ENCODE measurements around the gene RHNO1. TPM values are rescaled to one million over a fixed set of nuclear protein-coding genes. Genes with fewer than 3 reads are reported as not detected.

The RHNO1 gene
- 43.2 to 50.6 TPM (median 46.3 TPM) in 5 replicates for total RNA-seq (2022; extraction: Qiagen RNA extraction; ENCODE audit: low read depth)

GRCh38 chr12:2877047-2877952 is at the start of gene RHNO1, which contains the start of gene FOXM1:
Gene RHNO1, plus strand, starts transcription at chr12:2877223. Its CDS starts 8,144 bp downstream, at chr12:2885367.
Gene FOXM1, minus strand, starts transcription at chr12:2877174. Its CDS starts 2,696 bp downstream, at chr12:2874478.

GRCh38 chr12:2834581-2835491 is 42.2 kb upstream of the RHNO1 start, which contains the start of gene NRIP2:
Gene NRIP2, minus strand, starts transcription at chr12:2835035. Its CDS starts 52 bp downstream, at chr12:2834983.

GRCh38 chr12:2857021-2857431 is 20.0 kb upstream of the RHNO1 start, which contains the start of gene TEX52:
Gene TEX52, minus strand, starts transcription at chr12:2857039. Its CDS starts 13 bp downstream, at chr12:2857026.

GRCh38 chr12:2890388-2891239 is 13.6 kb downstream of the RHNO1 start, which contains the start of gene TULP3:
Gene TULP3, plus strand, starts transcription at chr12:2890891. Its CDS starts 57 bp downstream, at chr12:2890948.

Other genes with a start within 250 kb of the RHNO1 start
- gene FKBP4, start 82.3 kb upstream of the RHNO1 start, total RNA-seq (2022; extraction: Qiagen RNA extraction; ENCODE audit: low read depth) = 92.9 to 127 TPM (median 121 TPM) in 5 replicates
- 13.7 to 18.8 TPM (median 16.9 TPM) in 5 replicates for gene ITFG2, start 64.6 kb upstream of the RHNO1 start, total RNA-seq (2022; extraction: Qiagen RNA extraction; ENCODE audit: low read depth)
- not detected in 5 replicates for gene NRIP2, start 42.2 kb upstream of the RHNO1 start, total RNA-seq (2022; extraction: Qiagen RNA extraction; ENCODE audit: low read depth)
- not detected in 5 replicates for gene TEX52, start 20.2 kb upstream of the RHNO1 start, total RNA-seq (2022; extraction: Qiagen RNA extraction; ENCODE audit: low read depth)
- gene FOXM1, start within 50 bp of the RHNO1 start, total RNA-seq (2022; extraction: Qiagen RNA extraction; ENCODE audit: low read depth) = 87.0 to 106 TPM (median 99.3 TPM) in 5 replicates
- 18.7 to 22.1 TPM (median 20.3 TPM) in 5 replicates for gene TULP3, start 13.7 kb downstream of the RHNO1 start, total RNA-seq (2022; extraction: Qiagen RNA extraction; ENCODE audit: low read depth)
- 42.3 to 50.8 TPM (median 44.1 TPM) in 5 replicates for gene TEAD4, start 82.2 kb downstream of the RHNO1 start, total RNA-seq (2022; extraction: Qiagen RNA extraction; ENCODE audit: low read depth)
- gene TSPAN9, start 200.2 kb downstream of the RHNO1 start, total RNA-seq (2022; extraction: Qiagen RNA extraction; ENCODE audit: low read depth) = 16.9 to 23.2 TPM (median 21.4 TPM) in 5 replicates

Data from A549 treated with DMSO at 1 μM for 4 hours (cell line).